ENCODE measurements around the gene DRD3.

The DRD3 gene

GRCh38 chr3:114147251-114147650 is 31.6 kb downstream of the DRD3 start:
- no peak overlapping the region for H3K4me2 ChIP-seq (ENCODE audit: low read length)
- H3F3A ChIP-seq (ENCODE audit: control insufficient read depth, insufficient read depth) = no peaks in the 10 kb centered on the region
- H4K20me1 ChIP-seq (ENCODE audit: control insufficient read depth, insufficient read depth, low read depth, low read length) = no peaks in the 10 kb centered on the region
- H3K9me3 ChIP-seq (ENCODE audit: control insufficient read depth, insufficient read depth, low read length) = no peaks in the 10 kb centered on the region
- no peak overlapping the region for H3K4me3 ChIP-seq (ENCODE audit: low read length)
- H3K79me2 ChIP-seq (ENCODE audit: control insufficient read depth, low read length) = no peaks in the 10 kb centered on the region
- H3K4me1 ChIP-seq (ENCODE audit: control insufficient read depth, low read length) = peaks cover 2% of the 10 kb centered on the region; the same call in 1 of the 2 replicates
- no peaks in the 10 kb centered on the region for H3K9me2 ChIP-seq (replicated peaks; ENCODE audit: control insufficient read depth, low read length)
- 0 out of 2 replicates have a peak, but pooled peaks cover 2% of the 10 kb centered on the region for H3K27me3 ChIP-seq (ENCODE audit: control insufficient read depth, low read length)
- TF ChIP-seq EZH2phosphoT487 (IDR thresholded peaks at IDR 0.05; ENCODE audit: borderline replicate concordance, low read length) (no peak), CTCF (IDR thresholded peaks at IDR 0.05; ENCODE audit: low read depth, low read length, poor library complexity, severe bottlenecking) (no peak)
- no peak overlapping the region for H3K27ac ChIP-seq (ENCODE audit: low read depth, low read length)
- no peaks in the 10 kb centered on the region for H3K36me3 ChIP-seq (ENCODE audit: control insufficient read depth, low read length)

- Histone ChIP-seq H3K36me3 (ENCODE audit: control insufficient read depth, low read length) (no peaks in the 10 kb centered on the region), H3K4me3 (ENCODE audit: low read length) (no peak overlapping the region), H4K20me1 (ENCODE audit: control insufficient read depth, insufficient read depth, low read depth, low read length) (no peaks in the 10 kb centered on the region), H3K79me2 (ENCODE audit: control insufficient read depth, low read length) (no peaks in the 10 kb centered on the region), H3K27ac (ENCODE audit: low read depth, low read length) (no peak overlapping the region), H3K4me2 (ENCODE audit: low read length) (no peak overlapping the region), H3K9me2 (replicated peaks; ENCODE audit: control insufficient read depth, low read length) (no peaks in the 10 kb centered on the region), H3K27me3 (ENCODE audit: control insufficient read depth, low read length) (0 out of 2 replicates have a peak, but pooled peaks cover 2% of the 10 kb centered on the region), H3K9me3 (ENCODE audit: control insufficient read depth, insufficient read depth, low read length) (no peaks in the 10 kb centered on the region), H3K4me1 (ENCODE audit: control insufficient read depth, low read length) (no peaks in the 10 kb centered on the region), H3F3A (ENCODE audit: control insufficient read depth, insufficient read depth) (no peaks in the 10 kb centered on the region)
- TF ChIP-seq CTCF (IDR thresholded peaks at IDR 0.05; ENCODE audit: low read depth, low read length, poor library complexity, severe bottlenecking) (no peak), EZH2phosphoT487 (IDR thresholded peaks at IDR 0.05; ENCODE audit: borderline replicate concordance, low read length) (no peak)
These were observed 33.8 kb downstream of the DRD3 start for GRCh38 chr3:114144909-114145688.

- H3F3A ChIP-seq (ENCODE audit: control insufficient read depth, insufficient read depth) = no peaks in the 10 kb centered on the region
- no peaks in the 10 kb centered on the region for H3K79me2 ChIP-seq (ENCODE audit: control insufficient read depth, low read length)
- no peaks in the 10 kb centered on the region for H3K36me3 ChIP-seq (ENCODE audit: control insufficient read depth, low read length)
- H3K4me3 ChIP-seq (ENCODE audit: low read length) = no peak overlapping the region
- no peaks in the 10 kb centered on the region for H4K20me1 ChIP-seq (ENCODE audit: control insufficient read depth, insufficient read depth, low read depth, low read length)
- H3K9me2 ChIP-seq (replicated peaks; ENCODE audit: control insufficient read depth, low read length) = no peaks in the 10 kb centered on the region
- H3K4me2 ChIP-seq (ENCODE audit: low read length) = no peak overlapping the region
- no peaks in the 10 kb centered on the region for H3K9me3 ChIP-seq (ENCODE audit: control insufficient read depth, insufficient read depth, low read length)
- no peak overlapping the region for H3K27ac ChIP-seq (ENCODE audit: low read depth, low read length)
- H3K27me3 ChIP-seq (ENCODE audit: control insufficient read depth, low read length) = 0 out of 2 replicates have a peak, but pooled peaks cover 2% of the 10 kb centered on the region
- TF ChIP-seq CTCF (IDR thresholded peaks at IDR 0.05; ENCODE audit: low read depth, low read length, poor library complexity, severe bottlenecking) (no peak), EZH2phosphoT487 (IDR thresholded peaks at IDR 0.05; ENCODE audit: borderline replicate concordance, low read length) (no peak)
- no peaks in the 10 kb centered on the region for H3K4me1 ChIP-seq (ENCODE audit: control insufficient read depth, low read length)
These were observed 35.0 kb downstream of the DRD3 start for GRCh38 chr3:114143817-114144216.

Data from DOHH2 (cell line).